ENCODE measurements around the gene VSX1. TPM values are rescaled to one million over a fixed set of nuclear protein-coding genes. Genes with fewer than 3 reads are reported as not detected.

VSX1 gene
- total RNA-seq, 1 donor from 2014 or later, result not detected

GRCh38 chr20:25032478-25033264 is 49.3 kb downstream of the VSX1 start:
- DNase-seq, result no peak
- no peaks in the 10 kb centered on the region for H3K4me1 Mint-ChIP-seq (ENCODE audit: low read depth, unreplicated experiment)
- H3K4me3 Mint-ChIP-seq (ENCODE audit: unreplicated experiment), result no peak overlapping the region
- H3K27ac Mint-ChIP-seq (ENCODE audit: unreplicated experiment), result no peak overlapping the region
- TF ChIP-seq, protein P1, sequence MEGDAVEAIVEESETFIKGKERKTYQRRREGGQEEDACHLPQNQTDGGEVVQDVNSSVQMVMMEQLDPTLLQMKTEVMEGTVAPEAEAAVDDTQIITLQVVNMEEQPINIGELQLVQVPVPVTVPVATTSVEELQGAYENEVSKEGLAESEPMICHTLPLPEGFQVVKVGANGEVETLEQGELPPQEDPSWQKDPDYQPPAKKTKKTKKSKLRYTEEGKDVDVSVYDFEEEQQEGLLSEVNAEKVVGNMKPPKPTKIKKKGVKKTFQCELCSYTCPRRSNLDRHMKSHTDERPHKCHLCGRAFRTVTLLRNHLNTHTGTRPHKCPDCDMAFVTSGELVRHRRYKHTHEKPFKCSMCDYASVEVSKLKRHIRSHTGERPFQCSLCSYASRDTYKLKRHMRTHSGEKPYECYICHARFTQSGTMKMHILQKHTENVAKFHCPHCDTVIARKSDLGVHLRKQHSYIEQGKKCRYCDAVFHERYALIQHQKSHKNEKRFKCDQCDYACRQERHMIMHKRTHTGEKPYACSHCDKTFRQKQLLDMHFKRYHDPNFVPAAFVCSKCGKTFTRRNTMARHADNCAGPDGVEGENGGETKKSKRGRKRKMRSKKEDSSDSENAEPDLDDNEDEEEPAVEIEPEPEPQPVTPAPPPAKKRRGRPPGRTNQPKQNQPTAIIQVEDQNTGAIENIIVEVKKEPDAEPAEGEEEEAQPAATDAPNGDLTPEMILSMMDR (IDR thresholded peaks at IDR 0.05; ENCODE audit: partially characterized antibody, unreplicated experiment), result no peak
- H3K27me3 Mint-ChIP-seq (ENCODE audit: unreplicated experiment), result peaks cover 5% of the 10 kb centered on the region
- H3K9me3 Mint-ChIP-seq (ENCODE audit: unreplicated experiment), result peaks cover 3% of the 10 kb centered on the region
- peaks cover 4% of the 10 kb centered on the region for H3K36me3 Mint-ChIP-seq (ENCODE audit: unreplicated experiment)

DNA sequence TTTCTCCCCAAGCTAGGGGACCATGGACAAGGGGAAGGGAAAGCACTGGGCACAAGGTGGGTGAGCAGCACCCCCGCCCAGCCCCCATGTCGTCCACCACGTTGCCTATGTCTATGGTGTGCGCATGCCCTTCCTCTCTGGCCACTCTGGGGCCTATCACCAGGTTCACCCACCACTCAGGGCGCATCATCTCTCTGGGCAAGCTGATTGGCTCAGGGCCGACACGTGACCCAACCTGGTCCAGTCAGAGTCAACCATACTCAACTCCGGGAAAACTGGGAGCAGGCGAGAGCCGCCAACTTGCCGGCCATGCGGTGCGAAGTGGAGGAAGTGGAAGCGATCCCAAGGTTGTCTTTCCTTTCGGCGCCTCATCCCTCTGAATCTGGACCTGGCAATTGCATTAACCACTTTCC is 49.9 kb downstream of the VSX1 start:
- peaks cover 5% of the 10 kb centered on the region for H3K27me3 Mint-ChIP-seq (ENCODE audit: unreplicated experiment)
- TF ChIP-seq, protein P1 (IDR thresholded peaks at IDR 0.05; ENCODE audit: partially characterized antibody, unreplicated experiment), result no peak
- peaks cover 4% of the 10 kb centered on the region for H3K36me3 Mint-ChIP-seq (ENCODE audit: unreplicated experiment)
- H3K4me1 Mint-ChIP-seq (ENCODE audit: low read depth, unreplicated experiment), result no peaks in the 10 kb centered on the region
- H3K9me3 Mint-ChIP-seq (ENCODE audit: unreplicated experiment), result peaks cover 3% of the 10 kb centered on the region
- H3K4me3 Mint-ChIP-seq (ENCODE audit: unreplicated experiment), result no peak overlapping the region
- no peak for DNase-seq
- H3K27ac Mint-ChIP-seq (ENCODE audit: unreplicated experiment), result no peak overlapping the region

DNA sequence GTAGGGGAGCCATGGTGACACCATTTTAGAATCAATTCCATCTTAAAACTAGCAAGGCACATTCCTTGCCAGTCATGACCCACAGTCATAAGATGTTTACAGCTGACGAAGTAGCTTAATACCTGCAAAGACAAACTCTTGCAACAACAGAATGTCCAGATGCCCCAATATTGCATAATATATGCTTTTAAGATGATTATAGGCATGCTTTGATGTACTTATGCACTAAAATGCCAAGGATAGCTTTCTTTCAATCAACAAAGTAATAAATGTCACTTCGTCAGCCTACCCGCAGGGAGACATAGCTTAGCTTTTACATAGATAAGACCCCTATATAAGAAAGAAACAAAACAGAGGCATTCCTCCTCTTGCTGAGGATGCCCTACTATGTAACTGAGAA is 50.7 kb downstream of the VSX1 start:
- H3K27me3 Mint-ChIP-seq (ENCODE audit: unreplicated experiment), result peaks cover 5% of the 10 kb centered on the region
- no peak overlapping the region for H3K27ac Mint-ChIP-seq (ENCODE audit: unreplicated experiment)
- H3K9me3 Mint-ChIP-seq (ENCODE audit: unreplicated experiment), result no peaks in the 10 kb centered on the region
- TF ChIP-seq, protein P1 (IDR thresholded peaks at IDR 0.05; ENCODE audit: partially characterized antibody, unreplicated experiment), result no peak
- peaks cover 4% of the 10 kb centered on the region for H3K36me3 Mint-ChIP-seq (ENCODE audit: unreplicated experiment)
- DNase-seq, result no peak
- no peaks in the 10 kb centered on the region for H3K4me1 Mint-ChIP-seq (ENCODE audit: low read depth, unreplicated experiment)
- H3K4me3 Mint-ChIP-seq (ENCODE audit: unreplicated experiment), result no peak overlapping the region

GRCh38 chr20:25030649-25031207 is 51.2 kb downstream of the VSX1 start:
- Mint-ChIP-seq H3K4me1 (ENCODE audit: low read depth, unreplicated experiment) (no peaks in the 10 kb centered on the region), H3K27ac (ENCODE audit: unreplicated experiment) (no peak overlapping the region), H3K36me3 (ENCODE audit: unreplicated experiment) (peaks cover 4% of the 10 kb centered on the region), H3K4me3 (ENCODE audit: unreplicated experiment) (no peak overlapping the region), H3K9me3 (ENCODE audit: unreplicated experiment) (no peaks in the 10 kb centered on the region), H3K27me3 (ENCODE audit: unreplicated experiment) (peaks cover 5% of the 10 kb centered on the region)
- TF ChIP-seq, protein P1 (IDR thresholded peaks at IDR 0.05; ENCODE audit: partially characterized antibody, unreplicated experiment), result no peak
- DNase-seq, result no peak

DNA sequence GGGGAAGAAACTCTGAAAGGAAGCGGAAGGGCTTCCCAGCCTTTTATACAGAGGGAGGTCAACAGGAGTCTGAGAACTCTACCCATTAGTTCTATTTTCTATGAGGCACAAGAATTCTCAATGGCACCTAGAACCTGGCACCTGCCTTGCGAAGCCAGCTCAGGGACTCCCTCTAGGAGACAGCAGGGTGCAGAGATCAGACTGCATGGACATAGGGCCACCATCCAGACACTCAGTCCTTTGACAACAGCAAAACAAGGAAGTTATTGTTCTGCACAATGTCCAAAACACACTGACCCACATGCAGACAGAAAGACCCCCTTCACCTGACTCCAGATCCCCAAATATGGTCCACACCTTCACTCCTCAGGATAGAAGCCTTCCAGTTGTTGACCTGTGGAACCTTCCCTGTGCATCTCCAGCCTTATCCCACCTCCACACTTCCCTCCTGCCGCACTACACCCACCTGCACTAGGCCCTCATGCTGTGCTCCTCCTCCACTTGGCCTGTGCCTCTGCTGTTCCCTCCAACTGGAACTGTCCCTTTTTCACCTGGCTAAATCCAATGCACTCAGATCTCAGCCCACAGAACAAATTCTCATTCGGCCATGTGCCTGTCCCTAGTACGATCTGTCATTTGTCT is 51.8 kb downstream of the VSX1 start:
- H3K36me3 Mint-ChIP-seq (ENCODE audit: unreplicated experiment), result peaks cover 4% of the 10 kb centered on the region
- DNase-seq, result no peak
- no peak overlapping the region for H3K27ac Mint-ChIP-seq (ENCODE audit: unreplicated experiment)
- H3K9me3 Mint-ChIP-seq (ENCODE audit: unreplicated experiment), result no peaks in the 10 kb centered on the region
- peaks cover 5% of the 10 kb centered on the region for H3K27me3 Mint-ChIP-seq (ENCODE audit: unreplicated experiment)
- H3K4me1 Mint-ChIP-seq (ENCODE audit: low read depth, unreplicated experiment), result no peaks in the 10 kb centered on the region
- TF ChIP-seq, protein P1 (IDR thresholded peaks at IDR 0.05; ENCODE audit: partially characterized antibody, unreplicated experiment), result no peak
- no peak overlapping the region for H3K4me3 Mint-ChIP-seq (ENCODE audit: unreplicated experiment)

Data from glutamatergic neuron (in vitro differentiated cells).